ENCODE data around the gene SKAP1. TPM values are rescaled to one million over a fixed set of nuclear protein-coding genes. Genes with fewer than 3 reads are reported as not detected.

SKAP1 gene
- total RNA-seq, 1 donor from 2014 or later: 25.3 TPM

GRCh38 chr17:48311324-48311723, 118.7 kb downstream of the SKAP1 start:
- CTCF ChIA-PET: no interaction called here
- no peak overlapping the region for H3K27ac Mint-ChIP-seq
- H3K27me3 Mint-ChIP-seq: no peaks in the 10 kb centered on the region
- peaks cover 2% of the 10 kb centered on the region for H3K36me3 Mint-ChIP-seq (ENCODE audit: low read depth)
- no peak for DNase-seq
- H3K4me1 Mint-ChIP-seq: peaks cover 14% of the 10 kb centered on the region
- intact Hi-C loops (cut with micrococcal nuclease): no loop called here
- no peak for ATAC-seq (ENCODE audit: low read depth)
- TF ChIP-seq CTCF (IDR thresholded peaks at IDR 0.05): no peak
- H3K4me3 Mint-ChIP-seq: no peak overlapping the region
- no peaks in the 10 kb centered on the region for H3K9me3 Mint-ChIP-seq
- POLR2A ChIA-PET: no interaction called here

- no peak for DNase-seq
- peaks cover 14% of the 10 kb centered on the region for H3K4me1 Mint-ChIP-seq
- no peak for TF ChIP-seq CTCF (IDR thresholded peaks at IDR 0.05)
- no peak overlapping the region for H3K27ac Mint-ChIP-seq
- intact Hi-C loops (cut with micrococcal nuclease): no loop called here
- peaks cover 2% of the 10 kb centered on the region for H3K36me3 Mint-ChIP-seq (ENCODE audit: low read depth)
- ChIA-PET POLR2A (no interaction called here), CTCF (no interaction called here)
- no peak for ATAC-seq (ENCODE audit: low read depth)
- no peaks in the 10 kb centered on the region for H3K27me3 Mint-ChIP-seq
- no peak overlapping the region for H3K4me3 Mint-ChIP-seq
- H3K9me3 Mint-ChIP-seq: no peaks in the 10 kb centered on the region
Observed at GRCh38 chr17:48310748-48311213, 119.2 kb downstream of the SKAP1 start.

- ChIA-PET POLR2A (interaction anchor here (0.6 to 0.8 kb wide), 3 partner anchors 303 to 339 kb away, joined by 3 to 6 read pairs (median 4); no protein-coding TSS in a partner anchor), CTCF (interaction anchor here (0.5 to 3.0 kb wide), 19 partner anchors 11 to 310 kb away, joined by 3 to 31 read pairs (median 4); partner anchors contain the start of gene HOXB5)
- no peak for DNase-seq
- Mint-ChIP-seq H3K27me3 (no peaks in the 10 kb centered on the region), H3K4me3 (no peak overlapping the region), H3K4me1 (peaks cover 12% of the 10 kb centered on the region), H3K36me3 (ENCODE audit: low read depth) (peaks cover 2% of the 10 kb centered on the region), H3K27ac (no peak overlapping the region), H3K9me3 (no peaks in the 10 kb centered on the region)
- intact Hi-C loops (cut with micrococcal nuclease): loop anchor here (2.0 to 5.0 kb wide), 2 partner anchors 281 to 284 kb away; partner anchors contain the start of gene HOXB5
- no peak for ATAC-seq (ENCODE audit: low read depth)
- no peak for TF ChIP-seq CTCF (IDR thresholded peaks at IDR 0.05)
Observed at GRCh38 chr17:48308581-48308980, 121.4 kb downstream of the SKAP1 start.

GRCh38 chr17:48307814-48308411, 122.1 kb downstream of the SKAP1 start:
- Mint-ChIP-seq H3K4me1 (peaks cover 6% of the 10 kb centered on the region), H3K27me3 (no peaks in the 10 kb centered on the region), H3K27ac (no peak overlapping the region), H3K4me3 (no peak overlapping the region), H3K9me3 (no peaks in the 10 kb centered on the region), H3K36me3 (ENCODE audit: low read depth) (peaks cover 2% of the 10 kb centered on the region)
- ChIA-PET POLR2A (interaction anchor here (0.6 to 0.8 kb wide), 4 partner anchors 270 to 339 kb away, joined by 3 to 6 read pairs (median 4); no protein-coding TSS in a partner anchor), CTCF (interaction anchor here (0.5 to 3.0 kb wide), 18 partner anchors 11 to 311 kb away, joined by 3 to 31 read pairs (median 4); partner anchors contain the start of gene HOXB5)
- ATAC-seq (ENCODE audit: low read depth) (peak; percentile 86), DNase-seq (peak; percentile 20)
- TF ChIP-seq CTCF (IDR thresholded peaks at IDR 0.05): peak; percentile 70
- intact Hi-C loops (cut with micrococcal nuclease): loop anchor here (1.0 to 5.0 kb wide), 3 partner anchors 281 to 310 kb away; partner anchors contain the start of gene HOXB5

GRCh38 chr17:48307255-48307654, 122.8 kb downstream of the SKAP1 start:
- ATAC-seq (ENCODE audit: low read depth) (no peak), DNase-seq (no peak)
- Mint-ChIP-seq H3K36me3 (ENCODE audit: low read depth) (peaks cover 2% of the 10 kb centered on the region), H3K4me1 (peaks cover under 1% of the 10 kb centered on the region), H3K9me3 (no peaks in the 10 kb centered on the region), H3K27me3 (no peaks in the 10 kb centered on the region), H3K27ac (no peak overlapping the region), H3K4me3 (no peak overlapping the region)
- no peak for TF ChIP-seq CTCF (IDR thresholded peaks at IDR 0.05)
- POLR2A ChIA-PET: interaction anchor here (0.6 kb wide), 1 partner anchor 270 kb away, joined by 4 read pairs; no protein-coding TSS in a partner anchor
- intact Hi-C loops (cut with micrococcal nuclease): loop anchor here (1.0 to 5.0 kb wide), 2 partner anchors 280 to 311 kb away; no protein-coding TSS in a partner anchor
- CTCF ChIA-PET: interaction anchor here (1.1 to 3.0 kb wide), 10 partner anchors 12 to 312 kb away, joined by 3 to 31 read pairs (median 6); partner anchors contain the start of gene HOXB5
